HG03521 (cell line): ENCODE results near the gene CD200.
"Not testable (repeated sequence)": the region's sequence is repeated elsewhere in the genome, so short reads cannot be mapped to it uniquely, and the experiment has no call there.

Source experiments
- ATAC-seq: cut with Tn5 transposase; IDR thresholded peaks from one replicate; pipeline ENCODE4 v1.9.1; 2021; ENCODE audit warnings: mild to moderate bottlenecking, moderate library complexity; ENCODE audit not compliant: unreplicated experiment

CD200 gene

GRCh38 chr3:112357930-112358780 is 25.2 kb downstream of the CD200 start:
- ATAC-seq: no peak

- ATAC-seq: no peak
Measured at GRCh38 chr3:112360561-112360960, 27.6 kb downstream of the CD200 start.

GRCh38 chr3:112362221-112362620 is 29.3 kb downstream of the CD200 start:
- ATAC-seq: no peak

GRCh38 chr3:112364291-112364690 is 31.3 kb downstream of the CD200 start:
- no peak for ATAC-seq

GRCh38 chr3:112365035-112365434 is 32.1 kb downstream of the CD200 start:
- no peak for ATAC-seq

GRCh38 chr3:112365636-112366035 is 32.7 kb downstream of the CD200 start:
- no peak for ATAC-seq

GRCh38 chr3:112366522-112366921 is 33.6 kb downstream of the CD200 start:
- ATAC-seq: no peak

- ATAC-seq: no peak
Measured at GRCh38 chr3:112371569-112371968, 38.6 kb downstream of the CD200 start.

- ATAC-seq: no peak
Measured at GRCh38 chr3:112372396-112372795, 39.4 kb downstream of the CD200 start.

- no peak for ATAC-seq
Measured at GRCh38 chr3:112373476-112373875, 40.5 kb downstream of the CD200 start.

- no peak for ATAC-seq
Measured at GRCh38 chr3:112373924-112374323, 41.0 kb downstream of the CD200 start.

GRCh38 chr3:112374333-112374734 is 41.4 kb downstream of the CD200 start:
- ATAC-seq: no peak

- ATAC-seq: no peak
Measured at GRCh38 chr3:112375117-112375516, 42.2 kb downstream of the CD200 start.

GRCh38 chr3:112376241-112376911 is 43.4 kb downstream of the CD200 start:
- no peak for ATAC-seq

GRCh38 chr3:112376992-112377391 is 44.0 kb downstream of the CD200 start:
- no peak for ATAC-seq

- ATAC-seq: no peak
Measured at GRCh38 chr3:112377568-112378071, 44.7 kb downstream of the CD200 start.

- ATAC-seq: not testable (repeated sequence)
Measured at GRCh38 chr3:112378347-112378746, 45.4 kb downstream of the CD200 start.

GRCh38 chr3:112379020-112379690 is 46.2 kb downstream of the CD200 start:
- no peak for ATAC-seq

GRCh38 chr3:112381673-112382542 is 49.0 kb downstream of the CD200 start:
- no peak for ATAC-seq

GRCh38 chr3:112382543-112383160 is 49.7 kb downstream of the CD200 start:
- no peak for ATAC-seq
